ENCODE measurements around the gene MLLT10. TPM values are rescaled to one million over a fixed set of nuclear protein-coding genes. Genes with fewer than 3 reads are reported as not detected.

Gene MLLT10
- polyA plus RNA-seq, 6 donors from 2014 or later: 3.8 to 7.3 (median 6.6) TPM

DNA sequence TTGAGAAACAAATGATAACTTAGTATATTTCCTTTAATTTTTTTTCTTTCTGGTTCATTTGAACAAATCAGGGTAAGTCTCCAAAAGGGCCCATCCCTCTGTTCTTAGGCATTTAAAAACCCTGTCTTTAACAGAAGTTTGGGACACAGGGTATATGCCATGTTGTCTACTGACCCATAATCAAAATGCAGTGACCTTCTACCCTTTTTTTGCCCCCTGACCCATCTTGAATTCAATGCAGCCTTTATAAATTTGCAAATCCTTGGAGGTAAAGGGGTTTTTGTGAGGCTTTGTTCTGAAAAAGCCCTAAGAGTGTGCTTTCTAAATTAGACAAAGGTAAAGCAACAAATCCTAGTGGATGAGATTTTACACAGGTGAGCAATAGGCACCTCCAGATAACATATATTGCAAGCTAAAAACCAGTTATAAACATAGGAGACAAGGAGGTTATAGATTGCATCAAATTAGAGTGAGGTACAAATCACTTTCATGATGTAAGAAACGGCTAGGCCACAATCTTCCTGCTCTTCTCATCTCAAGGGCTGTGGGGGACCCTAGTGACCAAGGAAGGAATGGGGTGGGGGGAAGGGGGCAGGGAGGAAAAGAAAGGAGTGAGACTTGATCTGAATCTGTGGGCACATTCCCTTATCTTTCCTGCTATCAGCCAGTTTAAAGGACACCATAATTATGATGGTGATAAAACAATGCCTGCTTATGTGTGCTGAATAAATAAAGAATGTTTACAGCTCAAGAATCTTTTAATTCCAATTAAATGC is 11.2 kb upstream of the MLLT10 start:
- Mint-ChIP-seq H3K27ac (peak overlapping the region in 1 of 6 donors; percentile 42), H3K4me3 (peak overlapping the region in 1 of 8 donors; percentile 78), H3K27me3 (peaks cover 59 to 71% (median 70%) of the 10 kb centered on the region in 3 donors), H3K9me3 (peaks cover 0 to 15% (median 0%) of the 10 kb centered on the region in 7 donors), H3K4me1 (peaks cover 41 to 53% (median 52%) of the 10 kb centered on the region in 3 donors), H3K36me3 (peaks cover 0 to 18% of the 10 kb centered on the region in 2 donors)
- no peak for DNase-seq
- ATAC-seq (ENCODE audit: low read depth in 2 of 2): no peak

DNA sequence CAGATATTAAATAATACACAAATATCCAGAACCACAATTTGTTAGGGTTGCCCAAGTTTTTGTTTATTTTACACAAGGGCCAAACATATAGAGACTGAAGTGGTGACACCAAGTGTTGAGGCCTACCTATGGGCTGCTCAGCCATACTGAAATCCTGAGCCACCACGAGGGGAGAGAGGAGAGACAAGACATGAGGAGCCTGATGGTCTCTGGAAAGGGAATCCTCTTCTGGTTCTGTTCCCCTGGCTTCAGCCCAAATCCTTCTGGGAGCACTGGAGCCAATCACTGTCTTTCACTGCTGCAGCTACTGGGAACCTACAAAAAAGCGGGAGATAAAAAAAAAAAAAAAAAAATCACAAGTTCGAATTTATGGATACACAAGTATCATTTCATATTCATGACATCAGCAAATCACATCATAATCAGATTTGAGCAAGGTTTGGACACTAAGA is 10.4 kb upstream of the MLLT10 start:
- H3K36me3 Mint-ChIP-seq: peaks cover 0 to 18% of the 10 kb centered on the region in 2 donors
- no peak for ATAC-seq (ENCODE audit: low read depth in 2 of 2)
- peaks cover 35 to 45% (median 45%) of the 10 kb centered on the region in 3 donors for H3K4me1 Mint-ChIP-seq
- H3K9me3 Mint-ChIP-seq: peaks cover 0 to 8% (median 1%) of the 10 kb centered on the region in 7 donors
- peak overlapping the region in 4 of 8 donors; percentile 5 to 78 (median 28) for H3K4me3 Mint-ChIP-seq
- H3K27ac Mint-ChIP-seq: peak overlapping the region in 2 of 6 donors; percentile 34 to 90
- DNase-seq: no peak
- H3K27me3 Mint-ChIP-seq: peaks cover 59 to 64% (median 62%) of the 10 kb centered on the region in 3 donors

DNA sequence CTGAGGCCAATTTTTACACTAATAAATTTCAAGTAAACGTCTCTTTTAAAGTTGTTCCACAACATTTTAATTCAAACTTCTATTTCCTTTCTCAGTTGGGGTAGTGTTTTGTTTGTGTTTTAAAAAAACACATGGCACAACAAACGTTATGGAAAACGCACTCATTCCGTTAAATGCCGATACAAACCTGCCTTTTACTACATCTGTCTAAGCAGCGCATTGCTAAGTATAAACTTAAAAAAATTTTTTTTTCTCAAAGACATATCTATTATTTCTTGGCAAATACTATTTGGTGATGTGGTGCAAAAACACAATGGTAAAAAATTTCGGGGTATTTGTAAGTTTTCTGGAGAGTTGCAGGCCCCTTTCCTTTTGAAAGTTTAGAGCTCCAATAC is 9.9 kb upstream of the MLLT10 start:
- Mint-ChIP-seq H3K27me3 (peaks cover 56 to 63% (median 62%) of the 10 kb centered on the region in 3 donors), H3K9me3 (peaks cover 0 to 8% (median 1%) of the 10 kb centered on the region in 7 donors), H3K4me1 (peaks cover 35 to 45% (median 39%) of the 10 kb centered on the region in 3 donors), H3K4me3 (peak overlapping the region in 2 of 8 donors; percentile 91 to 93), H3K27ac (no peak overlapping the region), H3K36me3 (peaks cover 0 to 18% of the 10 kb centered on the region in 2 donors)
- ATAC-seq (ENCODE audit: low read depth in 2 of 2) (no peak), DNase-seq (no peak)

DNA sequence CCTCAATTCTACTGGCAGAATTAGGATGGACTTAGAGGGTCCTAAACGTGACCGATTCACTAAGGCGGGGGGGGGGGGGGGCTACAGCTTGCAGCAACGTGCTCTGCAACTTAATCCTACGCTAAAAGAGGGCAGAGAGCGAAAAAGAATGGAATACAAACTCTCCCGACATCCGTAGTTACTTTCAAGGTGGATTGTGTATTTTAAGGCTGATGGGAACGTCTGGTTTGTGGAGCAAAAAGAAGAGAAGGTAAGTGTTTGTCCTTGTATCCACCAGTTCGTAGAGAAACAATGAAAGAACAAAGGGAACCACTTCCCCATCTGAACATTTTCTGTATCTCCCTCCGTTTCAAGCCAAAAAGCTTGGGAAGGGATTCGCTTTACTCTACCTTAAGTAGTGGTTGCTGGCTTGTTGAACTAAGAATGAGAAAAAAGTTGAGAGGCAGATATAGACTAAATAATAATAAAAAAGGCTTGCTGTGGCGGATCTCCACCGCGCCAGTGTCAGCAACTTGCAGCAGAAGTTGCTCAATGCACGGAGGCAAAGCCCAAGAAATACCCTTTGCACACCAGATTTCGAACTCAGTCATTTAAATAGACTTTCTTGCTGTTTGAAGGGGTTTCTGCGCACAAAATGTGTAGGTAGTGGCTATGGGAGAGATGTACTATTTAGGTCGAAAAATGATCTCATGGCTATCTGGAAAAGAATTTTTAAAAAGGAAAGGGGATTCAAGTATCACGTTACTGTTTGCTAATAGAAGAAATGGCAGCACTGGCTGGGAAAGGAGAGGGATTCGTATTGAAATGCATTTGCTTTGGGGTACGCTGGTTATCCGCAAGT is 9.3 kb upstream of the MLLT10 start:
- Mint-ChIP-seq H3K27me3 (peaks cover 54 to 67% (median 62%) of the 10 kb centered on the region in 3 donors), H3K9me3 (peaks cover 0 to 8% (median 1%) of the 10 kb centered on the region in 7 donors), H3K27ac (peak overlapping the region in 5 of 6 donors; percentile 73 to 95 (median 94)), H3K36me3 (peaks cover 0 to 18% of the 10 kb centered on the region in 2 donors), H3K4me1 (peaks cover 34 to 45% (median 35%) of the 10 kb centered on the region in 3 donors), H3K4me3 (peak overlapping the region; percentile 84 to 98 (median 93))
- no peak for ATAC-seq (ENCODE audit: low read depth in 2 of 2)
- peak; percentile 15 for DNase-seq

DNA sequence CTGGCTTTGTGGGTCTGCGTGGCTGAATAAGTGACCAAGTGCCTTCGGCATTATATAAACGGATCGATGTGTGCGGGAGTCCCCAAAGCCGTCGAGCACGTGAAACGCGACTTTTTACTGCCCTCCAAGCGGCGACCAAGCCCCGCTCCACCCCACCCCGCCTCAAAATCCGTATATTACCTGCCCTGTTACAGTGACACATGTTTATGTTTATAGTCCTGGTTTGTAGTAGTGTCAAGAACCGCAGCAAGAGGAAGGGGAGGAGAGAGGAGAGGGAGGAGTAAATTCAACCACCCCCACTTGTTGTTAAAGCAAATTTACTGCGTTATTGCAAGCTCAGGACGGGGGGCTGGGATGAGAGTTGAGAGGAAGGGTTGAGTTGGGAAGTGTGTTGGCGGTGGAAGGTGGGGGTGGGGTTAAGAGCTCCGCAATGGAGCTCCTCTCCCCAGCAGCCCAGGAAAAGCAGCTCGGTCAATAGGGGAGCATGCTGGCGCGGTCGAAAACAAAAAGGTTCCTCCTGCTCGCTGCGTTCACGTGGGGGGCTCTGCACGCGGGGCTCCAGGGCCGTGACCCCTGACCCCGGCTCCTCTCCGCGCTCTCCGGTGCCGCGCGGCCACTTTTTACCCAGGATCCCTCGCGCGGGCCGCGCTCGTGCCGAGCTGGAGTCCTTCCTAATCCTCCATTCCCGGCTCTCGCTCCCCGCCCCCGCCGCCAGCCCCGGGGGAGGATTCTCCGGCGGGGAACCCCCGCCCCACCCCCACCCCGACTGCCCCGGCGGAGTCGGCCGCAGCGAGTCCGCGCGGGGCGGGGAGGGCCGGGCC is 8.5 kb upstream of the MLLT10 start, which contains the start of gene SKIDA1:
TSS of gene SKIDA1 (minus strand) at position 316 of the 821 bp plus-strand sequence. CDS start 7,860 bp downstream, outside the sequence.
- Mint-ChIP-seq H3K27me3 (peaks cover 45 to 59% (median 54%) of the 10 kb centered on the region in 3 donors), H3K4me3 (peak within 1 kb of the TSS; percentile 88 to 98 (median 94)), H3K27ac (peak within 1 kb of the TSS; percentile 75 to 97 (median 93)), H3K36me3 (peaks cover 0 to 18% of the 10 kb centered on the region in 2 donors), H3K4me1 (peaks cover 28 to 38% (median 28%) of the 10 kb centered on the region in 3 donors), H3K9me3 (peaks cover 0 to 5% (median 1%) of the 10 kb centered on the region in 7 donors)
- DNase-seq (peak; percentile 24), ATAC-seq (ENCODE audit: low read depth in 2 of 2) (peak; percentile 53 to 60)

DNA sequence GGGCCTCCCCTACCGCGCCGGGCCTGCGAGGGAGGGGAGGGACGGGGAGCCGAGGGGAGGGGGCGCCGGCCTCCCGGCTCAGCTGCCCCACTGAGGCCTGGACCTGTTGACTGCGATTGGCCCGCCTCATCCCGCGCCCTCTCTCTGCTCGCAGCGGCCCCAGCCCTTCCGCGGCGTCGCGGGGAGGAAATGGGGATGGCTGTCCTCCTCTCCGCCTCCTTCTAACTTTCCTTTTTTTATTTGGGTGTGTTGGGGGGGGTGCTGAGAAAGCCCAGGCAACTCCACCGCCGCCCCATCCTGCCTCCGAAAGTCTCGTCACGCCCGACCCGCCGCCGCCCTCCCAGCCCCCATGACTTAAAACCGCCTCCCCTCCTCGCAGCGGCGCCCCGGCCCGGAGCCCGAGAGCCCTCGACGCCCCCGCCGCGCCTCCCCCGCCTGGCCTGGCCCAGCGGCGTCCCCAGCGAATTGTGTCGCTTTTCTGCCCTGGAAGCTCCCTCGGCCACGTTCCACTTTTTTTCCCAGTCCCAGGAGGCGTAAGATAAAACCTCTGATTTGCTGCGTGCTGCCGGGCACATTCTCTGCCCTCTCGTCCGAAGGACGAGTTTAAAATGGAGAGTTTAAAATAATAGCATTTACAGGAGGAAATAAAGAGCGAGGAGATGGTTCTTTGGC is 7.7 kb upstream of the MLLT10 start:
- Mint-ChIP-seq H3K4me3 (peak overlapping the region; percentile 83 to 94 (median 92)), H3K27me3 (peaks cover 39 to 51% (median 47%) of the 10 kb centered on the region in 3 donors), H3K4me1 (peaks cover 27 to 35% (median 27%) of the 10 kb centered on the region in 3 donors)

DNA sequence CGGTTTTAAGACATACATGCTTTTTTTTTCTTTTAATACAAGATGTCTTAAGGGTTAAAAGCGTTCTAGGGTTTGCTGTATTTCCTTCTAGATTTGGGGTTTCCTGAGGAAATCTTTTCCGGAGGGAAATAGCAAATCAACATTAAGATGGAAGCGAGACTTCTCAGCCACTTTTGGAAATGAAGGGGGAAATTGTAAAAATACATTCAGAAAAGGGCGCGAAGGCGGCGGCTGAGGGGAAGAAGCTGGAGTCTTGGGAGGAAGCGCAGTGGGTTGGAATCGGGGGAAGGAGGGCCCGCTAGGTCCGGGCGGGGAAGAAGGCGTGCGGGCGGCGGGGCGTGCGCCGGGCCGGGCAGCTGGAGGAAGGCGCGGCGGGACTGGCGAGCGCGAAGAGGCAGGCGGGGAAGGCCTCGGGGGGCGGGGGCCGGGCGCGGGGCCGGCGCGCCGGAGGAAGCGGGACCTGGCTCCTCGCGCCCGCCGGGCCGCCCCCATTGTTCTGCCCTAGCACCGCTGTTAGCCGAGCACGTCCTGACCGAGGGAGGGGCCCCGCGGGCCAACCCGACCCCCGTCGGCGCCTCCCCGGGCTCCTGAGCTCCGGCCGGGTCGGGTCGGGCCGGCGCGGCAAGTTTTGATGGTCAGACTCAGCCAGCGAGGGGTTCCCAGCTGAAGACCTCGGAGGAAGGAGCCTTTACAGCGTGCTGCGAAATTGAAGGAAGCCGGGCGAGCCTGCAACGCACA is 7.0 kb upstream of the MLLT10 start:
- peak overlapping the region; percentile 83 to 94 (median 92) for H3K4me3 Mint-ChIP-seq
- ATAC-seq (ENCODE audit: low read depth in 2 of 2): peak; percentile 28 to 30

More for the DNA sequence above, 7.7 kb upstream of the MLLT10 start:
- H3K27ac Mint-ChIP-seq: peak overlapping the region; percentile 61 to 97 (median 92)
- H3K9me3 Mint-ChIP-seq: peaks cover 0 to 5% (median 1%) of the 10 kb centered on the region in 7 donors
- peaks cover 0 to 18% of the 10 kb centered on the region in 2 donors for H3K36me3 Mint-ChIP-seq
- peak; percentile 36 to 48 for ATAC-seq (ENCODE audit: low read depth in 2 of 2)
- peak; percentile 27 for DNase-seq

DNA sequence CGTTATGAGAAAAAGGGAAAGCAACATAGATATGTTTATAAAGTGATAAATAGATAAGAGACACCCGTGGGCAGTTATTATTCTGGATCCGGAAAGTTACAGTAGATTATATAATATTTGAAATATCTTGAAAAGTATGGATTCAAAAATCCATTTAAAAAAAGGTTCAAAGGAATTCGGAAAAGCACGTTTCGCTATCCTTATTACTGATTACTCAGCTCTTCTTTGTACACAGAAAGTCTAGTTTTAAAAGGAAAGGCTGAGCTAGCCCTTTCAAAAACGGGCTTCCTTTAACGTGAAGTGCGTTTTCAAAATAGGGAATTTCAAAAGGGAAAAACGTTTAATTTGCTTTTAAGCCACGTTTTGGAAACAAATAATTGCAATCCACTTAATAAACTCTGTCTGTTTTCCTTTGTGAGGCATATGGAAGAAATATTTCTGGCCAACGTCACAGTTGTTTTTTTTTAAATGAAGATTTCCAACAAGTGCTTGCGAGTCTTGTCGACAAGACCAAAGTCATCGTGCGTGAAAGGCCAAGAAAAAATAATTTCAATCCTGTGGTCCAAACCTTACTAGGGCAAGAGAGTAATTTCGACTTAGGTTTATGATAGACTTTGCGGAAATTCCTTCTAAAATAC is 6.3 kb upstream of the MLLT10 start:
- ATAC-seq (ENCODE audit: low read depth in 2 of 2) (no peak), DNase-seq (no peak)
- Mint-ChIP-seq H3K27me3 (peaks cover 33 to 46% (median 38%) of the 10 kb centered on the region in 3 donors), H3K9me3 (peaks cover 0 to 5% (median 1%) of the 10 kb centered on the region in 7 donors), H3K27ac (peak overlapping the region in 5 of 6 donors; percentile 63 to 94 (median 67)), H3K4me1 (peaks cover 27 to 36% (median 28%) of the 10 kb centered on the region in 3 donors), H3K36me3 (peaks cover 0 to 18% of the 10 kb centered on the region in 2 donors), H3K4me3 (peak overlapping the region; percentile 65 to 93 (median 84))

More for the DNA sequence above, 7.0 kb upstream of the MLLT10 start:
- peak; percentile 25 for DNase-seq
- Mint-ChIP-seq H3K9me3 (peaks cover 0 to 5% (median 1%) of the 10 kb centered on the region in 7 donors), H3K27me3 (peaks cover 34 to 47% (median 42%) of the 10 kb centered on the region in 3 donors), H3K36me3 (peaks cover 0 to 18% of the 10 kb centered on the region in 2 donors), H3K27ac (peak overlapping the region; percentile 63 to 97 (median 93)), H3K4me1 (peaks cover 27 to 35% (median 27%) of the 10 kb centered on the region in 3 donors)

DNA sequence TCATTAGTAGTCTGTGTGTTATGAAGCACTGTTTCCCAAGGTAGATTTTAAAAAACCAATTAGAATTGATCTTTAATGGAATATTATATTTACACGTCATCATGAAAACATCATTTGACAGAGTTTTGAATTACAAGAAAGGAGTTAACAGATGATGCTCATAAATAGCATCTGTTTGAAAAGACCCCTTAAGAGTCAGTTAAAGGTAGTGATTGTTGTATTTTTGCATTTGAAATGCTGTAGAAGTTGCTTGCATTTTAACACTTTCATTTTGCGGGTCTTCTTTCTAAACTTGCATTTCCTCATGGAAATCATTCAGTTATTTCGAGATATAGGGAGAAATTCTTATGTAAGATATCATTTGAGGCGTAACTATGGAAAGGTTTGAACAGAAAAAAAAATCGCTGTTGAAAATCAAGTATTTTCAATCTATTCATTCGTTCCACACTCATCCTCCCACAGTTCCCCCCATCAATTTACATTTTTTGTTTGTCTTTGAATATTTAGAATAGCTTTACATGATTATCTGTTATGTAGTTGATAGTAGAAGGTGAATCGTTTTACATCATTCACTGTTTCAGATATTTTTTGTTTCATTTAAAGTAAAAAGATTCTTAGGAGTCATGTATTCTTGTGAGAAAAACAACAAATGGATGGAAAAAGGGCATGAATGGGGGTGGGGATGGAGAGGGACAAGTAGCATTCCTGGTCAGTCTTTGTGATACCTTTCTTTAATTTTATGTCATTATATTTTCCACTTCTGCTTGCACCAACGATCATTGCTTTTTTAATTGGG is 5.6 kb upstream of the MLLT10 start:
- Mint-ChIP-seq H3K4me3 (peak overlapping the region in 4 of 8 donors; percentile 65 to 93 (median 78)), H3K36me3 (peaks cover 0 to 18% of the 10 kb centered on the region in 2 donors), H3K4me1 (peaks cover 32 to 42% (median 33%) of the 10 kb centered on the region in 3 donors), H3K27me3 (peaks cover 30 to 39% (median 31%) of the 10 kb centered on the region in 3 donors), H3K27ac (peak overlapping the region in 3 of 6 donors; percentile 18 to 94 (median 67)), H3K9me3 (peaks cover 0 to 5% (median 1%) of the 10 kb centered on the region in 7 donors)
- ATAC-seq (ENCODE audit: low read depth in 2 of 2) (no peak), DNase-seq (no peak)

All from naive B cell (primary cell).